Dedifferentiated amniotic fluid mesenchymal stem cell (primary cell): ENCODE measurements around the gene CDC27.
"Not testable (repeated sequence)": the region's sequence is repeated elsewhere in the genome, so short reads cannot be mapped to it uniquely, and the experiment has no call there.

Experiments used
- DNase-seq: peaks from one replicate; pipeline ENCODE4 v3.0.0-alpha.2; 2016; ENCODE audit errors: extremely low spot score

Gene CDC27

GRCh38 chr17:47071171-47071570, 117.9 kb downstream of the CDC27 start:
- not testable (repeated sequence) for DNase-seq

GRCh38 chr17:47070266-47070665, 118.8 kb downstream of the CDC27 start:
- not testable (repeated sequence) for DNase-seq
